AG04449 (cell line): ENCODE data around the gene CACNA1B.

Experiments used
- CTCF ChIA-PET: fragments of 350-600 bp; formaldehyde crosslinking; extraction: SDS; loops from one replicate; lab custom pipeline; 2021; ENCODE audit warnings: antibody characterized with exemption; lab: Yijun Ruan, JAX
- POLR2A ChIA-PET: fragments of 400-600, 350-600 bp; formaldehyde crosslinking; extraction: SDS; loops from one replicate; lab custom pipeline; 2020; ENCODE audit warnings: antibody characterized with exemption, inconsistent platforms; lab: Yijun Ruan, JAX
- DNase-seq: peaks from one replicate; pipeline ENCODE4 v3.0.0-alpha.2; 2010; ENCODE audit warnings: low read depth, low spot score
- H3K4me3 ChIP-seq: 2 replicates; pipeline ENCODE4 v1.5.1; 2011; ENCODE audit warnings: low read depth, mild to moderate bottlenecking, control low read depth, low read length
- CTCF ChIP-seq: IDR thresholded peaks from one replicate; pipeline ENCODE4 v1.5.1; 2011; ENCODE audit warnings: mild to moderate bottlenecking, moderate library complexity, low read length, control low read depth, inconsistent platforms; ENCODE audit not compliant: insufficient read depth; ENCODE audit errors: missing control alignments

CACNA1B gene

GRCh38 chr9:138025908-138026307 lies 148.3 kb downstream of the CACNA1B start:
- no peak overlapping the region for H3K4me3 ChIP-seq
- TF ChIP-seq CTCF: no peak
- POLR2A ChIA-PET: no interaction called here
- no peak for DNase-seq
- CTCF ChIA-PET: no interaction called here

- no peak for DNase-seq
- H3K4me3 ChIP-seq: no peak overlapping the region
- no peak for TF ChIP-seq CTCF
- ChIA-PET POLR2A (no interaction called here), CTCF (no interaction called here)
These were observed 151.0 kb downstream of the CACNA1B start for GRCh38 chr9:138028596-138028995.

GRCh38 chr9:138031186-138031585 lies 153.6 kb downstream of the CACNA1B start:
- H3K4me3 ChIP-seq: no peak overlapping the region
- POLR2A ChIA-PET: no interaction called here
- CTCF ChIA-PET: no interaction called here
- no peak for DNase-seq
- no peak for TF ChIP-seq CTCF

GRCh38 chr9:138033950-138034349 lies 156.4 kb downstream of the CACNA1B start:
- CTCF ChIA-PET: no interaction called here
- TF ChIP-seq CTCF: no peak
- POLR2A ChIA-PET: no interaction called here
- DNase-seq: no peak
- no peak overlapping the region for H3K4me3 ChIP-seq

- ChIA-PET POLR2A (no interaction called here), CTCF (no interaction called here)
- no peak for DNase-seq
- TF ChIP-seq CTCF: no peak
- H3K4me3 ChIP-seq: no peak overlapping the region
These were observed 159.6 kb downstream of the CACNA1B start for GRCh38 chr9:138037140-138037539.

GRCh38 chr9:138038244-138038671 lies 160.7 kb downstream of the CACNA1B start:
- ChIA-PET POLR2A (no interaction called here), CTCF (no interaction called here)
- no peak for TF ChIP-seq CTCF
- no peak overlapping the region for H3K4me3 ChIP-seq
- no peak for DNase-seq
